T-helper 1 cell (primary cell): ENCODE results near the gene RSPH1.

Source experiments
- DNase-seq, 5 donors: peaks; one replicate each; pipeline ENCODE4 v3.0.0-alpha.2; 2012 to 2020
- total RNA-seq, 4 donors: gene quantifications; one replicate each; lab custom pipeline; 2026; lab: John Stamatoyannopoulos, UW

RSPH1 gene
- total RNA-seq: 0 to 0.46 (median 0.21) reads per million in 4 donors

- DNase-seq: peak; percentile 98 to 99 (median 99)
Measured at GRCh38 chr21:42496120-42496838, at the start of gene RSPH1. Gene RSPH1, minus strand, starts transcription at chr21:42496224. Its CDS starts 38 bp downstream, at chr21:42496186.

- no peak for DNase-seq
Measured at GRCh38 chr21:42545745-42546144, 49.7 kb upstream of the RSPH1 start.

GRCh38 chr21:42545317-42545716, 49.3 kb upstream of the RSPH1 start:
- no peak for DNase-seq

GRCh38 chr21:42544544-42544943, 48.5 kb upstream of the RSPH1 start:
- no peak for DNase-seq

GRCh38 chr21:42543106-42543847, 47.3 kb upstream of the RSPH1 start:
- DNase-seq: no peak

GRCh38 chr21:42542596-42542995, 46.6 kb upstream of the RSPH1 start:
- DNase-seq: no peak

GRCh38 chr21:42542196-42542595, 46.2 kb upstream of the RSPH1 start:
- DNase-seq: no peak

GRCh38 chr21:42541618-42542017, 45.6 kb upstream of the RSPH1 start:
- DNase-seq: no peak

GRCh38 chr21:42541174-42541573, 45.1 kb upstream of the RSPH1 start:
- DNase-seq: no peak

GRCh38 chr21:42540396-42540795, 44.4 kb upstream of the RSPH1 start:
- no peak for DNase-seq

- no peak for DNase-seq
Measured at GRCh38 chr21:42539931-42540343, 43.9 kb upstream of the RSPH1 start.

- no peak for DNase-seq
Measured at GRCh38 chr21:42539342-42539741, 43.3 kb upstream of the RSPH1 start.

GRCh38 chr21:42538479-42539275, 42.7 kb upstream of the RSPH1 start:
- DNase-seq: no peak

- DNase-seq: no peak
Measured at GRCh38 chr21:42537106-42537742, 41.2 kb upstream of the RSPH1 start.

GRCh38 chr21:42536601-42537000, 40.6 kb upstream of the RSPH1 start:
- no peak for DNase-seq

- no peak for DNase-seq
Measured at GRCh38 chr21:42535602-42536171, 39.7 kb upstream of the RSPH1 start.

GRCh38 chr21:42534421-42535378, 38.7 kb upstream of the RSPH1 start:
- no peak for DNase-seq

GRCh38 chr21:42533963-42534355, 37.9 kb upstream of the RSPH1 start:
- DNase-seq: no peak

GRCh38 chr21:42533306-42533962, 37.4 kb upstream of the RSPH1 start:
- DNase-seq: no peak

GRCh38 chr21:42532466-42533181, 36.6 kb upstream of the RSPH1 start:
- no peak for DNase-seq
